Mucosa of rectum (tissue), 2 donors: ENCODE measurements around the gene GRB7.
A peak's percentile ranks its signal among the peaks of the same experiment; 100 is the strongest.

Experiments used
- H3K27ac ChIP-seq, 2 donors: one replicate each; pipeline ENCODE4 v1.7.0; 2013; ENCODE audit warnings: inconsistent platforms in 2 of 2, low read depth in 2 of 2, low read length in 2 of 2
- H3K27me3 ChIP-seq, 2 donors: one replicate each; pipeline ENCODE4 v1.7.0; 2013; ENCODE audit warnings: low read length in 2 of 2; ENCODE audit not compliant: control insufficient read depth in 2 of 2, insufficient read depth in 2 of 2
- H3K36me3 ChIP-seq, 2 donors: one replicate each; pipeline ENCODE4 v1.7.0; 2013; ENCODE audit warnings: low read length in 2 of 2; ENCODE audit not compliant: control insufficient read depth in 2 of 2, insufficient read depth in 2 of 2
- H3K4me1 ChIP-seq, 2 donors: one replicate each; pipeline ENCODE4 v1.7.0; 2013; ENCODE audit warnings: low read length in 2 of 2, mild to moderate bottlenecking in 1 of 2; ENCODE audit not compliant: control insufficient read depth in 2 of 2, insufficient read depth in 2 of 2
- H3K4me3 ChIP-seq, 2 donors: one replicate each; pipeline ENCODE4 v1.7.0; 2013; ENCODE audit warnings: low read length in 2 of 2
- H3K9ac ChIP-seq, 2 donors: one replicate each; pipeline ENCODE4 v1.7.0; 2013; ENCODE audit warnings: low read length in 2 of 2, low read depth in 1 of 2, mild to moderate bottlenecking in 1 of 2
- H3K9me3 ChIP-seq, 2 donors: one replicate each; pipeline ENCODE4 v1.7.0; 2013; ENCODE audit warnings: low read length in 2 of 2; ENCODE audit not compliant: control insufficient read depth in 2 of 2
- donor health status: healthy.
- donor health status: Normal muscosa, but diverticular disease.

GRB7 gene

DNA sequence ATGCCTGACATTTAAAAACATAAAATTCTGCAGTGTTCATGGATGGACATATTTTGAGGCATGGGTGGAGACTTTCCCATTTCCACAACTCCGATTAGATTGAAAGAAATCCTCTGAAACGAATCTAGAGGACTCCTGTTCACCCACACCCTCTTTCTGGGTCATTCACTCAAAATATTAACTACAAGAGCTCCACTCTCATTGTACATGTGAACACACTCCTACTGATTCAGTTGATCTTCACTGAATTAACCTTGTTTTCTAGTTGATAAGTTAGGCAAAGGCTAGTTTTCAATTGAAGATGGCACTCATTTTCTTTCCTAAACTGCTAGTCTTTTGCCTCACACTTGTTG lies 44.1 kb downstream of the GRB7 start:
- Histone ChIP-seq H3K9ac (no peak overlapping the region), H3K4me1 (peaks cover 0 to 5% of the 10 kb centered on the region in 2 donors), H3K27me3 (no peaks in the 10 kb centered on the region), H3K9me3 (no peaks in the 10 kb centered on the region), H3K36me3 (peaks cover 0 to 2% of the 10 kb centered on the region in 2 donors), H3K4me3 (no peak overlapping the region), H3K27ac (peak overlapping the region in 1 of 2 donors; percentile 16)

GRCh38 chr17:39782481-39782880 lies 44.7 kb downstream of the GRB7 start:
- H3K4me1 ChIP-seq, result peaks cover 0 to 5% of the 10 kb centered on the region in 2 donors
- peaks cover 0 to 2% of the 10 kb centered on the region in 2 donors for H3K36me3 ChIP-seq
- H3K27me3 ChIP-seq, result no peaks in the 10 kb centered on the region
- no peak overlapping the region for H3K9ac ChIP-seq
- no peaks in the 10 kb centered on the region for H3K9me3 ChIP-seq
- no peak overlapping the region for H3K4me3 ChIP-seq
- no peak overlapping the region for H3K27ac ChIP-seq

DNA sequence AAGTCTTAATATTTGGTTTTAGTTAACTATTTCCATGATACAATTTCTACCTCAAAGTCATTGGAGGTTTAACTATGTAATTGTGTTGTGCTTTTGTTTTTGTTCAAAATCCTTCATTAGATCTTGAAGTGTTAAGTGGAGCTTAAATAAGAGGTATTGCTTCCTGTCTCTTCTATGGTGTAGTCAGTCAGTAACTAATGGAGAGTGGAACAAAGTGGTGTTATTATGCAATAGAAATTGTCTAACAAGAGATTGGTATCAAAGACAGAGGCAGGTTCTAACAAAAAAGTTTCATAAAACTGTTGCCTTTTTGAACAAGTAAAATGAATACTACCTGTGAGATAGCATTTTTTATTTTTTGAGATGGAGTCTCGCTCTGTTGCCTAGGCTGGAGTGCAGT lies 45.2 kb downstream of the GRB7 start:
- no peaks in the 10 kb centered on the region for H3K9me3 ChIP-seq
- no peaks in the 10 kb centered on the region for H3K27me3 ChIP-seq
- H3K4me1 ChIP-seq, result peaks cover 0 to 5% of the 10 kb centered on the region in 2 donors
- H3K36me3 ChIP-seq, result peaks cover 0 to 2% of the 10 kb centered on the region in 2 donors
- no peak overlapping the region for H3K4me3 ChIP-seq
- no peak overlapping the region for H3K9ac ChIP-seq
- no peak overlapping the region for H3K27ac ChIP-seq

- H3K27ac ChIP-seq, result no peak overlapping the region
- H3K27me3 ChIP-seq, result no peaks in the 10 kb centered on the region
- H3K9ac ChIP-seq, result no peak overlapping the region
- H3K4me1 ChIP-seq, result peaks cover 0 to 3% of the 10 kb centered on the region in 2 donors
- peaks cover 0 to 2% of the 10 kb centered on the region in 2 donors for H3K36me3 ChIP-seq
- no peaks in the 10 kb centered on the region for H3K9me3 ChIP-seq
- H3K4me3 ChIP-seq, result no peak overlapping the region
Measured at GRCh38 chr17:39787041-39787440, 49.3 kb downstream of the GRB7 start.

DNA sequence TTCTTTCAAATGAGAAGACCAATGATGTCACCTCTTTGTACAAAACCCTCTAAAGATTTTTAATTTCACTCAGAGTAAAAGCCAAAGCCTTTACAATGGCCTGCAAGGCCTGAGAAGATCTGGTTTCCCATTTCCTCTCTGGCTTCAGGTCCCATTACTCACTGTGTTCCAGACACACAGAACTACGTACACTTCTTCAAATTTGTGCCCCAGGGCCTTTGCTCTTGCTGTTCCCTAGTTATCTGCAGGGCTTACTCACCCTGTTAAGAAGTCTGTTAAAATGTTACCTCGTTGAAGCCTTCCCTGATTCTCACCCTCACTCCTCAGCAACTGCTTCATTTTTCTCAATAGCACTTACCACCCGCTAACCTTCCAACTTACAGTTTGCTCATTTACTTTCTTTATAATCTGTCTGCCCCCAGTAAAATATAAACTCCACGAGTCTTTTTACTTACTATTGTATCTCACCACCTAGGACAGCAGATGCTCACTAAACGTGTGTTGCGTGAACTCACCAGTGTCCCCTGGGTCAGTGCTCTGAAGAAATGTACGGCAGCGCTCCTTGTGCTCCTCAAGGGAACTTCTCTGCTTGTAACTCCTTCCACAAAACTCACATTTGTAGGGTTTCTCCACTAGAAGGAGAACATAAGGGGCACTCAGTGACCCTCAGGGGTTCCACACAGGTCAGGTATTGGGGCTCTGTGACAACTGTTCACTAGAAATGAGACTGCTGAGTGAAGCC lies 50.2 kb downstream of the GRB7 start:
- H3K27ac ChIP-seq, result no peak overlapping the region
- no peaks in the 10 kb centered on the region for H3K4me1 ChIP-seq
- no peaks in the 10 kb centered on the region for H3K27me3 ChIP-seq
- peaks cover 0 to 2% of the 10 kb centered on the region in 2 donors for H3K36me3 ChIP-seq
- H3K9ac ChIP-seq, result no peak overlapping the region
- no peaks in the 10 kb centered on the region for H3K9me3 ChIP-seq
- no peak overlapping the region for H3K4me3 ChIP-seq

DNA sequence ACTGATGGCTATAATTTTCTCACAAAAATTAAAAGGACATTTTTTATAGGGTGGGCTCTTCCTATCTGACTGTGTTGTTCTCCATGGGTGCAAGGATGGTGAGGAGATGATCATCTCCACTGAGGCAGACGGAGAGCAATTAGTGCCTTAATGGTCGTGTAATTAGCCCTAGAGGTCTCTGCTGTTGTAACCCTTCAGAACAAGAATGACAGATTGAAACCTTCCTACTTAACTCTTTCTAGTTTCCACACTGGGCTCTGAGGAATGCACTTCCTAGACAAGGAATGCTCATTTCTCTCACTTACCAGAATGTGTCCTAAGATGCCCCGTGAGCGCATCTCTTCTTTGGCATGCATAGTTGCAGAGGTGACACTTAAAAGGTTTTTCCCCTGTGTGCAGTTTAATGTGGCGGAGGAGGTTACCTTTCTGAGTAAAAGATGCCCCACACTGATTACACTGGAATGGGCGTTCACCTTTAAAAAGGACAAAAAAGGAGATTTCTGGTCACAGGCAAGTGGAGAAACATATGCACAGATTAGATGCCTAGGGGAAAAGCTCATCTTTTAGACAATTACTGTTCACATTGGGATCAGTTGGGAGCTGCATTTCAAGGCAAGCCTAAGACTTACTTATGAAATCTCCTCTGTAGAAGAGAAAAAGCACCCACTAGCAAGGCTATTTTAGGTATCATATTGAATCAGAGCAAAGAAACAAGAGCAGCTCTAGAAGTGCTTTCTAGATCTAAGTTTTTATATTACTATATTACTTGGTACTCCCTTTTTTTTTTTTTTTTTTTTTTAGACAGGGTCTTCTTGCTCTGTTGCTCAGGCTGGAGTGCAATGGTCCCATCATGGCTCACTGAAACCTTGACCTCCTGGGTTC lies 53.6 kb downstream of the GRB7 start:
- Histone ChIP-seq H3K27me3 (no peaks in the 10 kb centered on the region), H3K4me3 (no peak overlapping the region), H3K9me3 (no peaks in the 10 kb centered on the region), H3K9ac (no peak overlapping the region), H3K27ac (no peak overlapping the region), H3K4me1 (peaks cover 0 to 2% of the 10 kb centered on the region in 2 donors), H3K36me3 (no peaks in the 10 kb centered on the region)

DNA sequence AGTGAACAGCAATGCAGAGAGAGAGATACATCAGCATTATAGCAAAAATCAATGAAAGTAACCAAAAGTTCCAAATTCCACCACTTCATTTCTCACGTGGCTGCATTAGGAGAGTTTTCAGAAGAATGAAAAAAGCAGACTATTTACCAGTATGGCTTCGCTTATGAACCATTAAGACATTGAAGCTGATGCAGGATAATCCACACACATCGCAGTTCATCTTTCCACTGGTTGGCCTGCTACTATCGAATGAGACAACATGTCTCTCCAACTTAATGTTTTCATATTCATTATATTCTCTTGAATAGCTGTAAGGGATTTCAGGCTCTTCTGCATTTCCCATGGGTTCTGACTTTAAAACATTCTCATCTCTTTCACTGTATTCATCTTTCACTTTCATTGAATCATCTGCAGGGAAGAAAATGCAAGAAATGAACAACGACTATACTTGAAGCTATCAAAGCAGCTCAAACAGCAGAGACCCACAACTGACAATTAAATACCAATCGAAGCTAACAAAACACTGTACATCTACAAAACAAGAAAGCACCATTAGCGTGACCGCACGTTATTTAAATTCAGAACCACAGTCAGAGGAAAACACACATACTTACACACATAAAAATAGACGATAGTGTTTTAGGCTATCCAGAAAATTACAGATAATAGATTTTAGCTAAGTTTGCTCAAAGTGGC lies 54.9 kb downstream of the GRB7 start:
- Histone ChIP-seq H3K4me3 (peak overlapping the region in 1 of 2 donors; percentile 17), H3K27ac (peak overlapping the region in 1 of 2 donors; percentile 38), H3K27me3 (no peaks in the 10 kb centered on the region), H3K9ac (no peak overlapping the region), H3K36me3 (no peaks in the 10 kb centered on the region), H3K9me3 (no peaks in the 10 kb centered on the region), H3K4me1 (peaks cover 0 to 2% of the 10 kb centered on the region in 2 donors)

DNA sequence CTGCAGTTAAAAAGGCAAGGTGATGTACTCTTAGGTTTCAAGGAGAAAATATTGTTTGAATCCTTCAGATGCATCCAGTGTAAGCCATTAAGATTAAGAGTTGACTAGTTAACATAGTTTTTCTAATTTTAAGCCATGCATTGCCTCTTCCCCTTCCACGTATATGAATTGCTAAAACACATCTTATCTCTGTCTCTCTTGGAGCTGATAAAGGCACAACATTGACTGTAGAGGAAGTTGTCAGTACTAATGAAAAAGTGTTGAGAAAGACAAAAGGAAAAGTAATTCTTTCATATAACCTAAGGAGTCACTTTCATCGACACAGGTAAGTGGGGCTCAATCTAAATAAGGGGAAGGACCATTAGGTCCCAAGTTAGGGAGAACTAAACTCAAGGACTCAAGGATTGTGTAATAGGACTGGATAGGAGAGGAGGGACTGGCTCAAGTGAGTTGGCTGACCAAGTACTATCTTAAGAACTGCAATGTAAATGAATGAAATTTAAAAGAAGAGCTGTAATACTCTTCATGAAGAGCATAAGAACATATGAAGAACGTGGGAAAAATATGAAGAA lies 55.6 kb downstream of the GRB7 start:
- no peaks in the 10 kb centered on the region for H3K36me3 ChIP-seq
- H3K4me1 ChIP-seq, result peaks cover 0 to 2% of the 10 kb centered on the region in 2 donors
- no peak overlapping the region for H3K9ac ChIP-seq
- no peaks in the 10 kb centered on the region for H3K9me3 ChIP-seq
- H3K27ac ChIP-seq, result peak overlapping the region in 1 of 2 donors; percentile 38
- no peaks in the 10 kb centered on the region for H3K27me3 ChIP-seq
- H3K4me3 ChIP-seq, result no peak overlapping the region

DNA sequence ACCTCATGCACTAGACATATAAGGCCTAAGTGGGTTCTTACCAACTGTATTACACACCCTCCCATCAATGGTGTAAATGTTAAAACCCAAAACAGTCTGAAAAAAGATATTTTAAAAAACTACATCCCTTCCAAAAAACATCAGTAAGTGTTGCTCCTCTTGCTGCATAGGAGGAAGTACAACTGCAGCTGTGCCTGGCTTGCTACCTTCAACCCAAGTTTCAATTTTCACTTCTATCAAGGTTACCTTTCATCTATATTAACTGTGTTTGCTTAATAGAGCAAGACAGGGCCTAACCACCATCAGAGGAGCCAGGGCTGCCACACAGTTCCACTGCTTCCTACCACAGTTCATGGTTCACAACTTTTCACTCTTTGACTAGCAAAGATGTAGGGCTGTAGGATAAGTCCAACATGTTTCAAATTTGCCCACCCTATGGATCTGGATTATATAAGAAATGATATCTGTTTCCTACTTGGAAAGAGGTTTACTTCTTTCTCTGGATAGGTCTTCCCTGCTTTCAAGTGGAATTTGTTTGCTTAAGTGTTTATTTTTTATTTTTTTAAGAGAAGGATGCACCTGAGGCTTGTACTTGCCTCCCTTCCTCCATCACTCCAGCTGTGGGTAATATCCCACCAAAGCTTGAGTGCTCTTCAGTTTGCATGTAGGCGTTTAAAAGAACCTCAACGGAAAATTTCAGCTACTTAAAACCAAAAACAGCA lies 56.7 kb downstream of the GRB7 start:
- Histone ChIP-seq H3K4me1 (peaks cover 0 to 2% of the 10 kb centered on the region in 2 donors), H3K36me3 (no peaks in the 10 kb centered on the region), H3K27me3 (no peaks in the 10 kb centered on the region), H3K4me3 (no peak overlapping the region), H3K9ac (no peak overlapping the region), H3K9me3 (no peaks in the 10 kb centered on the region), H3K27ac (peak overlapping the region in 1 of 2 donors; percentile 56)
